GM12875 (cell line): ENCODE data around the gene FGF6.
"Not testable (repeated sequence)": the region's sequence is repeated elsewhere in the genome, so short reads cannot be mapped to it uniquely, and the experiment has no call there.

ENCODE experiments used
- H3K4me3 ChIP-seq: one replicate; pipeline ENCODE4 v1.5.1; 2011; ENCODE audit warnings: low read depth, low read length, control low read depth
- TF ChIP-seq, protein P1 (sequence below): IDR thresholded peaks from 2 replicates; pipeline ENCODE4 v1.5.1; 2011; ENCODE audit warnings: low read depth, mild to moderate bottlenecking, control low read depth, inconsistent platforms, low read length, moderate library complexity, borderline replicate concordance; ENCODE audit not compliant: insufficient read depth

The FGF6 gene

DNA sequence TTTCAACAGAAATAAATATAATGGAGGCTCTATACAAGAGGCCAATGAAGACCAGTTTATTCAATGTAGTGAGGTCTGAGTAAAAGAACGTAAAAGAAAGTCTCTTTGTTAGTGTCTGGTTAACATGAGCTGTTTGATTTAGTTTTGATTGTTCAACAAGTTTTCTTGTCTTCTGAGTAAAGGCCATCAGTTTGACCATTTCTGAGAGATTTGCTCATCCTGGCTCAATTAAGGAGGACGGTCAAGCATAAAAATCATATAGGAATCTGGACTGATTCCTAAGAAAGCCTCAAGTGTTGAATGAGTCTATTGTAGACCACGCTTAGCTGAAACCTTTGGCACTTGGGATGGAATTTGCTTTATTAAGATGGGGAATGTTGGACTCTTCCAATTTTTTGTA, 33.6 kb downstream of the FGF6 start:
- TF ChIP-seq, protein P1, sequence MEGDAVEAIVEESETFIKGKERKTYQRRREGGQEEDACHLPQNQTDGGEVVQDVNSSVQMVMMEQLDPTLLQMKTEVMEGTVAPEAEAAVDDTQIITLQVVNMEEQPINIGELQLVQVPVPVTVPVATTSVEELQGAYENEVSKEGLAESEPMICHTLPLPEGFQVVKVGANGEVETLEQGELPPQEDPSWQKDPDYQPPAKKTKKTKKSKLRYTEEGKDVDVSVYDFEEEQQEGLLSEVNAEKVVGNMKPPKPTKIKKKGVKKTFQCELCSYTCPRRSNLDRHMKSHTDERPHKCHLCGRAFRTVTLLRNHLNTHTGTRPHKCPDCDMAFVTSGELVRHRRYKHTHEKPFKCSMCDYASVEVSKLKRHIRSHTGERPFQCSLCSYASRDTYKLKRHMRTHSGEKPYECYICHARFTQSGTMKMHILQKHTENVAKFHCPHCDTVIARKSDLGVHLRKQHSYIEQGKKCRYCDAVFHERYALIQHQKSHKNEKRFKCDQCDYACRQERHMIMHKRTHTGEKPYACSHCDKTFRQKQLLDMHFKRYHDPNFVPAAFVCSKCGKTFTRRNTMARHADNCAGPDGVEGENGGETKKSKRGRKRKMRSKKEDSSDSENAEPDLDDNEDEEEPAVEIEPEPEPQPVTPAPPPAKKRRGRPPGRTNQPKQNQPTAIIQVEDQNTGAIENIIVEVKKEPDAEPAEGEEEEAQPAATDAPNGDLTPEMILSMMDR: no peak

DNA sequence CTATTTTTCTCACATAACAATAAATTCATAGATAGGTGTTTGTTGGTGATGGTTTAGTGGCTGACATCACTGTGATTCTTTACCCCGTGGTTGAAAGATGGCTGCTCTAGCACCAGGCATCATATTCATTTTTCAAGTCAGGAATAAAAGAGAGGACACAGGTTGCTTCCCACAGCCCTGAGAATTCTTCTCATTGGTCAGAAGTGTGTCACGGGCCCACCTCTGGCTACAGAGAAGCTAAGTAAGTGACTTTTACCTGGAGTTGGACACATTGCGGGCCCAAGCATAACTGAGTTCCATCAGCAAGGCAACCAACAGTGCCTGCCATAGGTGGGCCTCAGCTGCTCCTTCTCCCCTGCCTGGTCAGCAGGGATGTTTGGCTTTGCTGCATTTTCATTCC, 38.5 kb downstream of the FGF6 start:
- TF ChIP-seq, protein P1: no peak
- H3K4me3 ChIP-seq: no peak overlapping the region

More for the DNA sequence above, 33.6 kb downstream of the FGF6 start:
- no peak overlapping the region for H3K4me3 ChIP-seq

DNA sequence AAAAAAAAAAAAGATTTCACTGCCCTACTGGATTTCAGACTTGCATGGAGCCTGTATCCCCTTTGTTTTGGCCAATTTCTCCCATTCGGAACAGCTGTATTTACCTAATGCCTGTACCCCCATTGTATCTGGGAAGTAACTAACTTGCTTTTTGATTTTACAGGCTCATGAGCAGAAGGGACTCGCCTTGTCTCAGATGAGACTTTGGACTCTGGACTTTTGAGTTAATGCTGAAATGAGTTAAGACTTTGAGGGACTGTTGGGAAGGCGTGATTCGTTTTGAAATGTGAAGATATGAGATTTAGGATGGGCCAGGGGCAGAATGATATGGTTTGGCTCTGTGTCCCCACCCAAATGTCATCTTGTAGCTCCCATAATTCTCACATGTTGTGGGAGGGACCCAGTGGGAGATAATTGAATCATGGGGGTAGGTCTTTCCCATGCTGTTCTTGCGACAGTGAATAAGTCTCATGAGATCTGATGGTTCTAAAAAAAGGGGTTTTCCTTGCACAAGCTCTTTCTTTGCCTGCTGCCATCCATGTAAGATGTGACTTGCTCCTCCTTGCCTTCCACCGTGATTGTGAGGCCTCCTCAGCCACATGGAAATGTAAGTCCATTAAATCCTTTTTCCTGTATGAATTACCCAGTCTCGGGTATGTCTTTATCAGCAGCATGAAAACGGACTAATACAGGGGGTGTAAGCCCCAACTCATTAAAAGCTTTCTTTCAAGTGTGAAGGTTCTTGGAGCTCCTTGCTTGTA, 40.6 kb downstream of the FGF6 start:
- not testable (repeated sequence) for H3K4me3 ChIP-seq

DNA sequence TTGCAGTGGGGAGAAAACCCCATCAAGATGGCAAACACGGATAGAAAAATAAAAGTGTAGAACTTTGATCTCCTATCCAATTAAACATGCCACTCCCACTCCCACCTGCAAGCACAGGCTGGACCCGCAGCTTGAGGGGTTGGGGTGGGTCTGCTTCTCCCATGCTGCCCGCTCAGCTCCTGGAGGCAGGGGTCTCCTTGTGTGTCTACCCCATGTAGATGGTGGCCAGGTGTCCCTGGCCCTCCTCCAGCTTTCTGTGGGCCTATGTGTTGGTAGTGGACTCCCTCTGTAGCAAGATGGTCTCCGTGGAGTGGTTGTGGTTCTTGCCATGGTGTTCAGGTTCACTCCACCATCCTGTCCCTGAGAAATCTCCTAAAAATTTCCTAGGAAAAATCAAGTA, 42.6 kb downstream of the FGF6 start:
- TF ChIP-seq, protein P1: no peak
- no peak overlapping the region for H3K4me3 ChIP-seq

DNA sequence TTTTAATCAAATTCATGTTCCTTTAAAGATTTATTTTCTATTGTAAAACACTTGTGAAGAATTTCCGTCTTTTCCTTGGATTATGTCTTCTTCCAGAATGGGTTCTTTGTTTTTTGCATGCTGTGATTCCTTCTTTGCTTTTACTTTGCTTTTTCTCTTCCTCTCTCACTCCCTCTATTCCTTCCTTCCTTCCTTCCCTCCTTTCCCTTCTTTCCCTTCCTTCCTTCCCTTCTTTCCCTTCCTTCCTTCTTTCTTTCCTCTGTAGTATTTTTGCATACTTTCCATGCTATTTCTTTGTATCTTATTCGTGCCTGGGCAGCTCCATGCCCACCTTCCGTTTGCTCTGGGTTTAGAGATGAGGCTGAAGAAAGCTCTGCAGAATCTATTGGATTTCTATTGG, 44.5 kb downstream of the FGF6 start:
- TF ChIP-seq, protein P1: no peak
- no peak overlapping the region for H3K4me3 ChIP-seq

DNA sequence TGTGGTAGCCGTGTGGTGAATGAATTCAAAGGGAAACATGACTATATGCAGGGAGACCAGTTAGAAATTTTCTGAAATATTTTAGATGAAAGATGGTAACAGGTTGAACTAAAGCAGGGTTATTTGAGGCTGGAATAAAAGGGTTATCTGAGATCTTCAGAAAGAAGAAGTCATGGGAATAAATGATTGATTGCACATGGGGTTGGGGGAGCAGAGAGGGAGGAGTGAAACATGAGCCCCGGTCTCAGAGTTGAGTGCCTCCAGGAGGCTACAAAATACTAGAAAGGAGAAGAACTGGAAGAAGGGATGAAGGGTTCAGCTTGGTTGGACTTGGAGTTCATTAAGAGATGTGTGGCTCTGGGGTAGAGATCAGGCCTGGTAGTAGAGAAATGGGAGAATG, 49.8 kb downstream of the FGF6 start:
- TF ChIP-seq, protein P1: no peak
- H3K4me3 ChIP-seq: no peak overlapping the region

DNA sequence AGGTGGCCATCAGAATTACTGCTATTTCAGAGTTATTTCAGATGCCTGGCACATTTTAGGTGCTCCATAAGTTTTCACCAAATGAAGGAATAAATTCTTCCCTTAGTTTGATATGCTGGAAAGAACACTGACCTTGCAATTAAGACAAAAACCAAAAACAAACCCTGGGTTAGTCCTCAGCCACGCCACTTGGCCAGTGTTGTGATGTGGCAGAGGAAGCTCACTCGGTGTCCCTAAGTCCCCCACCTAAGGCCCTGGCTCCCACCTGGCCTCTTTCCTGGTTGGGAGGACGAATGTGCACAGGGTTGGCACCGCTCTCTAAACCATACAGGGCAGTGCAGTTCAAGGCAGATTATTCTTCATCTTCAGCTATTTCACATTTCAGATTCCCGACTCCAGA, 52.4 kb downstream of the FGF6 start:
- H3K4me3 ChIP-seq: no peak overlapping the region
- TF ChIP-seq, protein P1: no peak

DNA sequence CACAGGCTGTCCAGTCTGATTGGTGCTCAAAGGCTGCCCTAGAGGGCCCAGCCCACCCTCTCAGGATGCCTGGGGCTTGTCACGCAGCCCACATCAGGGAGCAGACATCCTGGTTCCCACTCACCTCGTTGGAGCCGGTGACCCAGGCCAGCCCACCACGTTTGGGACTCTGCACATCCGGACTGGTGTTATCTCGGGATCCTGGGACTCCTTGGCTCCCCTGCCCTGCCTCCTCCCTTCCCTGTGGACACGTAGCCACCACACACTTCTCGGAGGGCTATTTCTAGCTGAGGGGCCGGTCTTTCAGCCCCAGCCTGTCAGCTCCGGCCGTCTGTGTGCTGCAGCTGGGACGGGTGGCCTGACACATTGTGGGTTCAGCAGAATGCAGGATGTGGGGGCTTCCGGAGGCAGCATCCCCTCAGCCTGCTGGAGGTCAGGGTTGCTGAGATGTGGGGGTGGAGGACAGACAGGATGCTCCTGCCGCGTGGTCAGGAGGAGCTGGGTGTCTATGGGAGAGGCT, 53.3 kb downstream of the FGF6 start:
- H3K4me3 ChIP-seq: no peak overlapping the region
- TF ChIP-seq, protein P1: no peak
